Neuronal stem cell (in vitro differentiated cells): Measurements from ENCODE around the gene IRF2.

Experiments used
- DNase-seq: peaks from one replicate; pipeline ENCODE4 v3.0.0-alpha.2; 2013; ENCODE audit warnings: low spot score
- H2AFZ ChIP-seq: one replicate; pipeline ENCODE4 v1.6.1; 2013; ENCODE audit warnings: mild to moderate bottlenecking, low read length, inconsistent platforms
- H2AK5ac ChIP-seq: 2 replicates; pipeline ENCODE4 v1.6.1; 2013; ENCODE audit warnings: low read depth, mild to moderate bottlenecking, inconsistent platforms, low read length, moderate library complexity, mixed read lengths
- H2BK120ac ChIP-seq: 2 replicates; pipeline ENCODE4 v1.6.1; 2013; ENCODE audit warnings: low read depth, mild to moderate bottlenecking, inconsistent platforms, low read length, moderate library complexity, mixed read lengths
- H2BK12ac ChIP-seq: one replicate; pipeline ENCODE4 v1.6.1; 2013; ENCODE audit warnings: low read length, inconsistent platforms
- H2BK15ac ChIP-seq: 2 replicates; pipeline ENCODE4 v1.6.1; 2013; ENCODE audit warnings: mild to moderate bottlenecking, low read length, inconsistent platforms, mixed read lengths
- H2BK5ac ChIP-seq: one replicate; pipeline ENCODE4 v1.6.1; 2013; ENCODE audit warnings: inconsistent platforms, mild to moderate bottlenecking, low read length, moderate library complexity
- H3K14ac ChIP-seq: one replicate; pipeline ENCODE4 v1.6.1; 2013; ENCODE audit warnings: low read length, inconsistent platforms
- H3K18ac ChIP-seq: 2 replicates; pipeline ENCODE4 v1.6.1; 2013; ENCODE audit warnings: low read length, inconsistent platforms
- H3K23ac ChIP-seq: 2 replicates; pipeline ENCODE4 v1.6.1; 2013; ENCODE audit warnings: low read depth, mild to moderate bottlenecking, mixed read lengths, low read length, inconsistent platforms; ENCODE audit not compliant: poor library complexity
- H3K27ac ChIP-seq: replicated peaks from 3 replicates; pipeline ENCODE4 v1.5.1; 2013; ENCODE audit warnings: low read length, inconsistent platforms
- H3K27me3 ChIP-seq, 3 experiments: 2 replicates each; pipeline ENCODE4 v1.6.1; 2013; ENCODE audit warnings: low read length in 3 of 3, mild to moderate bottlenecking in 2 of 3, inconsistent platforms in 1 of 3, low read depth in 1 of 3, mixed read lengths in 1 of 3, moderate library complexity in 1 of 3; ENCODE audit not compliant: control insufficient read depth in 3 of 3, insufficient read depth in 3 of 3
- H3K36me3 ChIP-seq, 2 donors: replicated peaks in 1 of 2; 2 replicates each; pipeline ENCODE4 v1.6.1; 2013; ENCODE audit warnings: low read length in 2 of 2; ENCODE audit not compliant: control insufficient read depth in 2 of 2, insufficient read depth in 2 of 2
- H3K4ac ChIP-seq: 2 replicates; pipeline ENCODE4 v1.6.1; 2013; ENCODE audit warnings: inconsistent platforms, mild to moderate bottlenecking, low read length, moderate library complexity
- H3K4me1 ChIP-seq, 2 donors: 1 replicate in 1 of 2; 2 replicates in 1 of 2; pipeline ENCODE4 v1.6.1; 2013; ENCODE audit warnings: low read length in 2 of 2, low read depth in 1 of 2; ENCODE audit not compliant: control insufficient read depth in 2 of 2, insufficient read depth in 1 of 2
- H3K4me2 ChIP-seq: one replicate; pipeline ENCODE4 v1.6.1; 2013; ENCODE audit warnings: mild to moderate bottlenecking, low read length, inconsistent platforms; ENCODE audit not compliant: insufficient read depth, poor library complexity, severe bottlenecking
- H3K4me3 ChIP-seq, 2 donors: 2 replicates each; pipeline ENCODE4 v1.5.1; 2013; ENCODE audit warnings: low read length in 2 of 2, mild to moderate bottlenecking in 2 of 2, inconsistent platforms in 1 of 2, moderate library complexity in 1 of 2
- H3K79me1 ChIP-seq: one replicate; pipeline ENCODE4 v1.6.1; 2013; ENCODE audit warnings: low read depth, mild to moderate bottlenecking, inconsistent platforms, low read length, moderate library complexity
- H3K9ac ChIP-seq: one replicate; pipeline ENCODE4 v1.6.1; 2013; ENCODE audit warnings: mild to moderate bottlenecking, low read depth, low read length, inconsistent platforms; ENCODE audit not compliant: poor library complexity
- H3K9me3 ChIP-seq, 2 donors: replicated peaks in 1 of 2; 2 replicates each; pipeline versions ENCODE3 to v1.6.1; 2013; ENCODE audit warnings: low read length in 2 of 2, mild to moderate bottlenecking in 2 of 2, inconsistent platforms in 1 of 2, low read depth in 1 of 2, mixed read lengths in 1 of 2, moderate library complexity in 1 of 2; ENCODE audit not compliant: control insufficient read depth in 2 of 2, insufficient read depth in 1 of 2
- H4K8ac ChIP-seq: one replicate; pipeline ENCODE4 v1.6.1; 2013; ENCODE audit warnings: low read depth, mild to moderate bottlenecking, inconsistent platforms, low read length, moderate library complexity
- H4K91ac ChIP-seq: one replicate; pipeline ENCODE4 v1.6.1; 2013; ENCODE audit warnings: low read length, low read depth, mild to moderate bottlenecking, inconsistent platforms; ENCODE audit not compliant: poor library complexity
- WGBS, 2 donors: extraction: QIAGEN DNeasy Blood & Tissue Kit; methylation state at CpG; one replicate each; pipeline ENCODE4 v1.1.7; 2013; ENCODE audit warnings: missing lambda C conversion rate in 2 of 2, mixed read lengths in 1 of 2; ENCODE audit not compliant: insufficient read length in 2 of 2, insufficient replicate concordance in 1 of 2; ENCODE audit errors: extremely low coverage in 2 of 2; 5-methylcytosine and 5-hydroxymethylcytosine counted together

IRF2 gene

DNA sequence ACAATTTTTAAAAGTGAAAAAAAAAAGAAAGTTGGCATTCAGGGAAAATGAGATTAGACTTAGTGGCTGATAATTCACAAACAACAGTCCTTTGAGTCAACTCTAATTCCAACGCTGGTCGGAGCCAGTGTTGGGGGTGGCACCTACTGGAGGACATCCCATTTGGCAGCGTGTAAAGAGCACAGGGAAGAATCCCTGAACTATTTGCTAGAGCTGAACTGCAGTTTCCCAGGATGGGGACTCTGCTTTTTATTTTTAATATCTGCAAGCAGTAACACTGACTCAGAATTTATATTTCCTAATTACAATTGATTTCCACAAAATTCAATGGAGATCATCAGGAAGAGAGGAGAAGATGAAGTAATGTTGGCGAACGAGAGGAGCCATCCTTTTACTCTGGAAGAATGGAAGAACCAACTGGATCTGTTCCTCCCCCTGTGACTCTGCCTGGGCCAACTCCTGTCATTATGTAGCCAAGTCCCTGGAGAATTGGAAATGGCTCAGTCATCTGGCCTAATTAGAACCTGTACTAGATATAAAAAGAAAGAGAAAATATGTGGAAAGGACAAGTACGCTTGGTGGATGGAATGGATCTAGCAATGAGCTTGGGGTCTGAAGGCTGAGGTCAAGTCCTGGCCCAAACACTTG is 76.7 kb downstream of the IRF2 start:
- H4K91ac ChIP-seq, result no peak overlapping the region
- H3K4me2 ChIP-seq, result no peak overlapping the region
- H2BK120ac ChIP-seq, result no peak overlapping the region
- WGBS, 2 donors, result no CpG with 5 or more reads among the region's 6 CpGs
- peaks cover 0 to 74% of the 10 kb centered on the region in 2 donors for H3K36me3 ChIP-seq
- H3K23ac ChIP-seq, result no peak overlapping the region
- no peak overlapping the region for H2AK5ac ChIP-seq
- no peak overlapping the region for H2BK12ac ChIP-seq
- H3K4me1 ChIP-seq, result peaks cover 14 to 24% of the 10 kb centered on the region in 2 donors
- no peak overlapping the region for H2BK15ac ChIP-seq
- H2BK5ac ChIP-seq, result no peak overlapping the region
- no peak overlapping the region for H3K4ac ChIP-seq
- H3K9ac ChIP-seq, result no peak overlapping the region
- H2AFZ ChIP-seq, result no peak overlapping the region
- no peak overlapping the region for H4K8ac ChIP-seq
- no peaks in the 10 kb centered on the region for H3K9me3 ChIP-seq
- no peak overlapping the region for H3K14ac ChIP-seq
- H3K18ac ChIP-seq, result no peak overlapping the region
- no peak for DNase-seq
- no peak overlapping the region for H3K27ac ChIP-seq
- H3K79me1 ChIP-seq, result no peaks in the 10 kb centered on the region
- no peak overlapping the region for H3K4me3 ChIP-seq
- no peaks in the 10 kb centered on the region for H3K27me3 ChIP-seq

DNA sequence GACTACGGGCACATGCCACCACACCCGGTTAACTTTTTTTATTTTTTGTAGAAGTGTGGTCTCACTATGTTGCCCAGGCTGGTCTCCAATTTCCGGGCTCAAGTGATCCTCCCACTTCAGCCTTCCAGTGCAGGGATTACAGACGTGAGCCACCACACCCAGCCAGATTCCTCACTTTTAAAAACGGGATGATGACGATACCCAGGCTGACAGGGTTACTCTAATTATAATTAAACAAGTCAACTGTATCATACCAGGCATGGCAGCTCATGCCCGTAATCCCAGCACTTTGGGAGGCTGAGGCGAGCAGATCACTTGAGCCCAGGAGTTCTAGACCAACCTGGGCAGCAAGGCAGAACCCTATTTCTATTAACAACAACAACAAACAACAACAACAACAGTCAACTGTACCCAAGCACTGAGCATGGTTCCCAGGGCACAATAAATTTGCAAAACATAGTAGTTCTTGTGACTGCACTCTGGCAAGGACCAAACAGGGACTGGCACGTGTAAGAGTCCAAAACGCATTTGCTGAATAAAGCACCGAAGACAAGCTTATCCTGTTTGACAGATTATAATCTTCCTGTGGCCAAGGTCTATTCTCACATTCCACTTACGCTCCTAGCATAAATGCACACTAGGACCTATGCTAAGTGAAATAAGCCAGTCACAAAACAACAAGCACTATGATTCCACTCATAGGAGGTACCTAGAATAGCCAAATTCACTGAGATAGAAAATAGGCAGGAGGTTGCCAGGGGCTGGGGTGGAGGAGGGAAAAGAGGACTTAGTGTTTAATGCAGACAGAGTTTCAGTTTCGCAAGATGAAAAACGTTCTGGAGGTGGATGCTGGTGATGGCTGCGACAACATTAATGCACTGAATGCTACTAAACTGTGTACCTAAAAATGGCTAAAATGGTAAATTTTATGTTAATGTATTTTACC is 77.5 kb downstream of the IRF2 start:
- Histone ChIP-seq H3K4ac (no peak overlapping the region), H3K27me3 (no peaks in the 10 kb centered on the region), H3K79me1 (no peaks in the 10 kb centered on the region), H2BK15ac (no peak overlapping the region), H2AK5ac (no peak overlapping the region), H3K4me1 (peaks cover 6 to 16% of the 10 kb centered on the region in 2 donors), H2BK5ac (no peak overlapping the region), H3K14ac (no peak overlapping the region), H2BK12ac (no peak overlapping the region), H3K27ac (no peak overlapping the region), H3K4me2 (no peak overlapping the region), H3K18ac (no peak overlapping the region), H3K36me3 (peaks cover 0 to 82% of the 10 kb centered on the region in 2 donors), H3K9ac (no peak overlapping the region), H3K23ac (no peak overlapping the region), H2AFZ (no peak overlapping the region), H3K4me3 (no peak overlapping the region), H4K8ac (no peak overlapping the region), H3K9me3 (no peaks in the 10 kb centered on the region), H2BK120ac (no peak overlapping the region), H4K91ac (no peak overlapping the region)
- no peak for DNase-seq
- WGBS, 2 donors, result no CpG with 5 or more reads among the region's 15 CpGs

DNA sequence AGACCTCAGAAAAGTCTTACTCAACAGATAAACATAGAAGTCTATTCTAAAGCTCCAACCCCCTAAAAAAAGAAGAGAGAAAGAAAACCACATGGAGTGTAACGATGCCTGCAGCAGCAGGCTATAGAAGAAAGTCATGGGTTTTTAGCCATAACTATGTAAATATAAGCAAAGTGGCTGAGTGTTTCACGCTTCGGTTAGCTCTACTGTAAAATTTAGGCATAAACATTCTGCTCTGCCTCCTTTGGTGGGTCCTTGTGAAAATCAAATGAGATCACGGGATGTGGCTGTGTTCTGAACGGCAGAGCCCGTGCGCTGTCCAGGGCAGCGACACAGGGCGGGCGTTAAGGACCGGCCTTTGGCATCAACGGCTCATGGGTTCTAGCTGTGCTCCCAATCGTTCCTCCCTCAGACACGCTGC is 78.4 kb downstream of the IRF2 start:
- H3K27ac ChIP-seq, result no peak overlapping the region
- peaks cover 2 to 90% of the 10 kb centered on the region in 2 donors for H3K36me3 ChIP-seq
- H3K4ac ChIP-seq, result no peak overlapping the region
- no peak for DNase-seq
- WGBS, 2 donors, result no CpG with 5 or more reads among the region's 14 CpGs
- H3K18ac ChIP-seq, result no peak overlapping the region
- H3K23ac ChIP-seq, result no peak overlapping the region
- H2BK120ac ChIP-seq, result no peak overlapping the region
- no peaks in the 10 kb centered on the region for H3K79me1 ChIP-seq
- H2BK15ac ChIP-seq, result no peak overlapping the region
- no peak overlapping the region for H3K14ac ChIP-seq
- no peak overlapping the region for H2AK5ac ChIP-seq
- H2BK5ac ChIP-seq, result no peak overlapping the region
- no peak overlapping the region for H3K4me2 ChIP-seq
- peaks cover 2 to 6% of the 10 kb centered on the region in 2 donors for H3K9me3 ChIP-seq
- H2BK12ac ChIP-seq, result no peak overlapping the region
- peaks cover 4 to 8% of the 10 kb centered on the region in 2 donors for H3K4me1 ChIP-seq
- H3K27me3 ChIP-seq, result no peaks in the 10 kb centered on the region
- H2AFZ ChIP-seq, result no peak overlapping the region
- H4K91ac ChIP-seq, result no peak overlapping the region
- H3K4me3 ChIP-seq, result no peak overlapping the region
- H4K8ac ChIP-seq, result no peak overlapping the region
- no peak overlapping the region for H3K9ac ChIP-seq

DNA sequence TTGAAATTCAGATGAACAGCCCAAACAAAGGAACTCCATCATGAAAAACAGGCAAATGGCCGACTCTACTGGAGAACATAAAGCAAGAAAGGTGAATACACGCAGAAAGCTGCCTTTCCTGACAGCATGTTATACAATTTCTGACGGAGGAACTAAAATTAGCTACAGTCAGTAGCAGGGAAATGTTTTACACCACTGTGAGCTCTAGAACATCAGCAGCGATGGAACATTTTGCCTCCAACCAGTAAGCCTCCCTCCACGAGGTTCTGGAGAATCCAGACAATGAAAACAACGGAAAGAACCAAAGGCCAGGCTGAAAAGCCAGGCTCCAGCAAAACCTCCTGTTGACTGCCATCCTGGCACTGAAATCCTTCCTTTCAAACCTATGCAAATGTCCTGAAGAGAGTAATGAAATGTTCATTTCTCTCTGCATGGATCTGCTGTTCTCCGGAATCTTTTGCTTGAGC is 78.9 kb downstream of the IRF2 start:
- H3K9me3 ChIP-seq, result peaks cover 2 to 6% of the 10 kb centered on the region in 2 donors
- H2BK15ac ChIP-seq, result no peak overlapping the region
- no peaks in the 10 kb centered on the region for H3K79me1 ChIP-seq
- H2AK5ac ChIP-seq, result no peak overlapping the region
- no peak overlapping the region for H2AFZ ChIP-seq
- no peak overlapping the region for H3K14ac ChIP-seq
- H3K4me2 ChIP-seq, result no peak overlapping the region
- H3K4me3 ChIP-seq, result no peak overlapping the region
- H2BK120ac ChIP-seq, result no peak overlapping the region
- H3K23ac ChIP-seq, result no peak overlapping the region
- H2BK12ac ChIP-seq, result no peak overlapping the region
- H3K18ac ChIP-seq, result no peak overlapping the region
- H2BK5ac ChIP-seq, result no peak overlapping the region
- H3K36me3 ChIP-seq, result peaks cover 2 to 93% of the 10 kb centered on the region in 2 donors
- H3K4me1 ChIP-seq, result peaks cover 3 to 4% of the 10 kb centered on the region in 2 donors
- H3K27ac ChIP-seq, result no peak overlapping the region
- no peak overlapping the region for H3K9ac ChIP-seq
- H3K4ac ChIP-seq, result no peak overlapping the region
- WGBS, 2 donors, result no CpG with 5 or more reads among the region's 7 CpGs
- no peak overlapping the region for H4K8ac ChIP-seq
- DNase-seq, result no peak
- H4K91ac ChIP-seq, result no peak overlapping the region
- no peaks in the 10 kb centered on the region for H3K27me3 ChIP-seq
